ENCODE results near the gene CA7.

- TF ChIP-seq CTCF (IDR thresholded peaks at IDR 0.05) (no peak), EP300 (IDR thresholded peaks at IDR 0.05) (no peak), POLR2A (IDR thresholded peaks at IDR 0.05; ENCODE audit: low read depth) (no peak), POLR2AphosphoS5 (IDR thresholded peaks at IDR 0.05) (no peak)
Observed at GRCh38 chr16:66814734-66815133, 29.5 kb upstream of the CA7 start.
